Kidney (tissue), 14 donors: ENCODE measurements around the gene OR14J1. TPM values are rescaled to one million over a fixed set of nuclear protein-coding genes. Genes with fewer than 3 reads are reported as not detected.
"Not testable (repeated sequence)": the region's sequence is repeated elsewhere in the genome, so short reads cannot be mapped to it uniquely, and the experiment has no call there.

Source experiments
- DNase-seq, 5 donors: peaks; one replicate each; pipeline ENCODE4 v3.0.0-alpha.2; 2013 to 2020
- FAIRE-seq: peaks from 2 replicates; lab custom pipeline; 2012; peaks lifted over from hg19 to GRCh38; lab: Jason Lieb, UNC
- H3K27ac ChIP-seq, 2 donors: one replicate each; pipeline ENCODE4 v1.7.0; 2013; ENCODE audit warnings: low read depth in 2 of 2, low read length in 2 of 2, inconsistent platforms in 1 of 2
- H3K27me3 ChIP-seq: one replicate; pipeline ENCODE4 v1.7.1; 2013; ENCODE audit warnings: low read length, inconsistent platforms; ENCODE audit not compliant: control insufficient read depth, insufficient read depth
- H3K36me3 ChIP-seq, 3 donors: one replicate each; pipeline versions ENCODE4 v1.7.0 to v1.7.1; 2013; ENCODE audit warnings: low read length in 3 of 3, control low read depth in 1 of 3, inconsistent platforms in 1 of 3; ENCODE audit not compliant: insufficient read depth in 3 of 3, control insufficient read depth in 2 of 3
- H3K4me1 ChIP-seq, 3 donors: one replicate each; pipeline versions ENCODE4 v1.7.0 to v1.7.1; 2013; ENCODE audit warnings: low read length in 3 of 3, inconsistent platforms in 1 of 3, low read depth in 1 of 3; ENCODE audit not compliant: control insufficient read depth in 2 of 3, insufficient read depth in 2 of 3
- H3K4me3 ChIP-seq, 3 donors: one replicate each; pipeline versions ENCODE4 v1.7.0 to v1.8.1; 2013; ENCODE audit warnings: low read length in 3 of 3, control low read depth in 1 of 3, inconsistent platforms in 1 of 3
- H3K9ac ChIP-seq, 3 donors: one replicate each; pipeline versions ENCODE4 v1.7.0 to v1.7.1; 2013; ENCODE audit warnings: low read length in 3 of 3, control low read depth in 1 of 3, inconsistent platforms in 1 of 3
- H3K9me3 ChIP-seq, 3 donors: one replicate each; pipeline versions ENCODE4 v1.7.0 to v1.7.1; 2013; ENCODE audit warnings: low read length in 3 of 3, control low read depth in 1 of 3, inconsistent platforms in 1 of 3; ENCODE audit not compliant: control insufficient read depth in 2 of 3, insufficient read depth in 1 of 3
- CTCF ChIP-seq: IDR thresholded peaks from 3 replicates; pipeline ENCODE4 v1.5.1; 2012; ENCODE audit warnings: mild to moderate bottlenecking, moderate library complexity, borderline replicate concordance; ENCODE audit not compliant: insufficient read depth; ENCODE audit errors: extremely low read depth
- intact Hi-C: fragments of 100-400 bp; cut with DNase I; formaldehyde crosslinking; loops from one replicate; pipeline ENCODE4 v1.11.1; 2022
- polyA plus RNA-seq: library from polyadenylated mRNA; stranded (reverse); fragments of 350-450 nt; fragmentation: Illumina TruSeq; extraction: RNeasy Lipid Tissue Mini Kit (QIAGEN cat#74804); gene quantifications from one replicate; pipeline ENCODE4 v1.2.3, GENCODE V29; 2014; ENCODE audit warnings: low read depth, low replicate concordance; ENCODE audit not compliant: insufficient read depth
- total RNA-seq: library from RNA; stranded (reverse); fragmentation: NEBNext Ultra II Directional; extraction: Animal tissue kit (Norgen Biotek cat#: 25700); gene quantifications from one replicate; pipeline ENCODE4 v1.2.1, GENCODE V29; 2021
- donor health status: control.
- donor health status: control.
- donor health status: control.
- donor health status: control.
- donor health status: control.
- donor health status: DM: yes; HTN: yes; CAD: no.
- donor health status: Normal renal cell carcinoma (clear cell type).

Gene OR14J1
- total and polyA plus RNA-seq, 2 donors from 2014 or later: not detected

- DNase-seq: no peak
- no peak for TF ChIP-seq CTCF
- Histone ChIP-seq H3K4me1 (no peaks in the 10 kb centered on the region), H3K4me3 (no peak overlapping the region), H3K9me3 (no peaks in the 10 kb centered on the region), H3K9ac (no peak overlapping the region), H3K27ac (no peak overlapping the region), H3K36me3 (no peaks in the 10 kb centered on the region), H3K27me3 (no peaks in the 10 kb centered on the region)
- intact Hi-C loops: no loop called here
- no peak for FAIRE-seq
These were observed 31.2 kb downstream of the OR14J1 start for GRCh38 chr6:29332676-29333075.

- no peak for TF ChIP-seq CTCF
- H3K27me3 ChIP-seq: no peaks in the 10 kb centered on the region
- H3K27ac ChIP-seq: no peak overlapping the region
- no peaks in the 10 kb centered on the region for H3K36me3 ChIP-seq
- H3K9ac ChIP-seq: no peak overlapping the region
- H3K4me3 ChIP-seq: no peak overlapping the region
- DNase-seq: no peak
- H3K4me1 ChIP-seq: no peaks in the 10 kb centered on the region
- no peaks in the 10 kb centered on the region for H3K9me3 ChIP-seq
- intact Hi-C loops: no loop called here
- no peak for FAIRE-seq
These were observed 34.8 kb downstream of the OR14J1 start for GRCh38 chr6:29336269-29336668.

- no peak for TF ChIP-seq CTCF
- FAIRE-seq (peak; percentile 49), DNase-seq (no peak)
- Histone ChIP-seq H3K27ac (no peak overlapping the region), H3K4me3 (no peak overlapping the region), H3K9me3 (no peaks in the 10 kb centered on the region), H3K9ac (no peak overlapping the region), H3K4me1 (no peaks in the 10 kb centered on the region), H3K36me3 (no peaks in the 10 kb centered on the region), H3K27me3 (no peaks in the 10 kb centered on the region)
- intact Hi-C loops: no loop called here
These were observed 43.9 kb downstream of the OR14J1 start for GRCh38 chr6:29345380-29345779.

GRCh38 chr6:29349348-29349747, 47.8 kb downstream of the OR14J1 start:
- intact Hi-C loops, H3K4me1 ChIP-seq, FAIRE-seq, H3K27ac ChIP-seq, H3K36me3 ChIP-seq, H3K9ac ChIP-seq, H3K4me3 ChIP-seq, H3K9me3 ChIP-seq, DNase-seq, H3K27me3 ChIP-seq: not testable (repeated sequence)
